H9 (cell line): ENCODE data around the gene AKAP9. TPM values are rescaled to one million over a fixed set of nuclear protein-coding genes. Genes with fewer than 3 reads are reported as not detected.

Source experiments
- DNase-seq: peaks from one replicate; pipeline ENCODE4 v3.0.0-alpha.2; 2017
- H2AFZ ChIP-seq: one replicate; pipeline ENCODE4 v1.6.1; 2013; ENCODE audit warnings: mild to moderate bottlenecking, low read length, control low read depth, moderate library complexity
- H2AK5ac ChIP-seq: 2 replicates; pipeline ENCODE4 v1.6.1; 2013; ENCODE audit warnings: low read length, control low read depth, mixed read lengths; ENCODE audit not compliant: insufficient read length
- H2BK120ac ChIP-seq: one replicate; pipeline ENCODE4 v1.6.1; 2013; ENCODE audit warnings: low read depth, mild to moderate bottlenecking, low read length, control low read depth, inconsistent platforms; ENCODE audit not compliant: poor library complexity, severe bottlenecking
- H2BK12ac ChIP-seq: 2 replicates; pipeline ENCODE4 v1.6.1; 2013; ENCODE audit warnings: low read length, control low read depth, mixed read lengths, low read depth; ENCODE audit not compliant: insufficient read length
- H2BK15ac ChIP-seq: 2 replicates; pipeline ENCODE4 v1.6.1; 2013; ENCODE audit warnings: low read depth, low read length, control low read depth
- H2BK20ac ChIP-seq: one replicate; pipeline ENCODE4 v1.6.1; 2013; ENCODE audit warnings: low read depth, mild to moderate bottlenecking, low read length, control low read depth, inconsistent platforms; ENCODE audit not compliant: poor library complexity, severe bottlenecking
- H2BK5ac ChIP-seq: 2 replicates; pipeline ENCODE4 v1.6.1; 2013; ENCODE audit warnings: low read length, control low read depth, mixed read lengths; ENCODE audit not compliant: insufficient read length
- H3K14ac ChIP-seq: 2 replicates; pipeline ENCODE4 v1.6.1; 2013; ENCODE audit warnings: low read length, control low read depth; ENCODE audit not compliant: insufficient read depth
- H3K18ac ChIP-seq: 2 replicates; pipeline ENCODE4 v1.6.1; 2013; ENCODE audit warnings: low read depth, mild to moderate bottlenecking, mixed read lengths, low read length, control low read depth; ENCODE audit not compliant: insufficient read length
- H3K23ac ChIP-seq: 2 replicates; pipeline ENCODE4 v1.6.1; 2013; ENCODE audit warnings: low read length, control low read depth, mixed read lengths, low read depth; ENCODE audit not compliant: insufficient read length
- H3K23me2 ChIP-seq: 2 replicates; pipeline ENCODE4 v1.6.1; 2013; ENCODE audit warnings: low read depth, mild to moderate bottlenecking, mixed read lengths, low read length, control low read depth; ENCODE audit not compliant: insufficient read length, poor library complexity, severe bottlenecking
- H3K27ac ChIP-seq: 2 replicates; pipeline ENCODE4 v1.5.1; 2013; ENCODE audit warnings: low read length, control low read depth, mixed read lengths, low read depth; ENCODE audit not compliant: insufficient read length
- H3K27me3 ChIP-seq: 2 replicates; pipeline ENCODE4 v1.6.1; 2013; ENCODE audit warnings: low read length, control low read depth, inconsistent platforms; ENCODE audit not compliant: insufficient read depth
- H3K4ac ChIP-seq: 2 replicates; pipeline ENCODE4 v1.6.1; 2013; ENCODE audit warnings: low read depth, mild to moderate bottlenecking, control low read depth, inconsistent platforms, low read length, moderate library complexity
- H3K4me1 ChIP-seq: 2 replicates; pipeline ENCODE4 v1.6.1; 2013; ENCODE audit warnings: low read length, control low read depth, inconsistent platforms; ENCODE audit not compliant: insufficient read depth
- H3K4me2 ChIP-seq: 2 replicates; pipeline ENCODE4 v1.6.1; 2013; ENCODE audit warnings: low read length, control low read depth, mixed read lengths; ENCODE audit not compliant: insufficient read length, insufficient read depth
- H3K56ac ChIP-seq: 2 replicates; pipeline ENCODE4 v1.6.1; 2013; ENCODE audit warnings: low read depth, mild to moderate bottlenecking, mixed read lengths, low read length, control low read depth; ENCODE audit not compliant: insufficient read length
- H3K79me1 ChIP-seq: 2 replicates; pipeline ENCODE4 v1.6.1; 2013; ENCODE audit warnings: low read depth, mild to moderate bottlenecking, moderate library complexity, low read length, control low read depth, inconsistent platforms; ENCODE audit not compliant: insufficient read depth, poor library complexity, severe bottlenecking
- H3K79me2 ChIP-seq: 2 replicates; pipeline ENCODE4 v1.6.1; 2013; ENCODE audit warnings: low read length, control low read depth, inconsistent platforms; ENCODE audit not compliant: insufficient read depth
- H3K9ac ChIP-seq: 2 replicates; pipeline ENCODE4 v1.6.1; 2013; ENCODE audit warnings: low read length, control low read depth, mixed read lengths; ENCODE audit not compliant: insufficient read length; ENCODE audit errors: extremely low read depth
- H3K9me3 ChIP-seq: one replicate; pipeline ENCODE4 v1.6.1; 2013; ENCODE audit warnings: low read depth, low read length, inconsistent platforms; ENCODE audit not compliant: control insufficient read depth
- H3T11ph ChIP-seq: one replicate; pipeline ENCODE4 v1.6.1; 2013; ENCODE audit warnings: mild to moderate bottlenecking, low read length, control low read depth, inconsistent platforms
- H4K20me1 ChIP-seq: one replicate; pipeline ENCODE4 v1.6.1; 2013; ENCODE audit not compliant: control insufficient read depth, insufficient read length, insufficient read depth
- H4K5ac ChIP-seq: 2 replicates; pipeline ENCODE4 v1.6.1; 2013; ENCODE audit warnings: low read depth, mild to moderate bottlenecking, mixed read lengths, low read length, control low read depth; ENCODE audit not compliant: insufficient read length
- H4K8ac ChIP-seq: replicated peaks from 2 replicates; pipeline ENCODE4 v1.6.1; 2013; ENCODE audit warnings: low read length, control low read depth, mixed read lengths, low read depth; ENCODE audit not compliant: insufficient read length
- H4K91ac ChIP-seq: 2 replicates; pipeline ENCODE4 v1.6.1; 2013; ENCODE audit warnings: low read depth, mild to moderate bottlenecking, moderate library complexity, mixed read lengths, low read length, control low read depth; ENCODE audit not compliant: insufficient read length
- H3K27ac Mint-ChIP-seq, 3 experiments: 2 replicates in 2 of 3; 3 replicates in 1 of 3; pipeline ENCODE4 v1.8.0; 2020 to 2021; ENCODE audit warnings: mixed read lengths in 3 of 3, mild to moderate bottlenecking in 1 of 3, moderate library complexity in 1 of 3
- H3K27me3 Mint-ChIP-seq: 2 replicates; pipeline ENCODE4 v1.8.0; 2021; ENCODE audit warnings: low read depth, mild to moderate bottlenecking, moderate library complexity, mixed read lengths
- H3K36me3 Mint-ChIP-seq, 3 experiments: 2 replicates in 2 of 3; 3 replicates in 1 of 3; pipeline ENCODE4 v1.8.0; 2020 to 2021; ENCODE audit warnings: low read depth in 3 of 3, mixed read lengths in 3 of 3; ENCODE audit not compliant: insufficient read depth in 1 of 3
- H3K4me1 Mint-ChIP-seq, 2 experiments: 2 replicates each; pipeline ENCODE4 v1.8.0; 2020; ENCODE audit warnings: mixed read lengths in 2 of 2
- H3K4me3 Mint-ChIP-seq, 2 experiments: 2 replicates in 1 of 2; 3 replicates in 1 of 2; pipeline ENCODE4 v1.8.0; 2020 to 2021; ENCODE audit warnings: mild to moderate bottlenecking in 2 of 2, mixed read lengths in 2 of 2, moderate library complexity in 1 of 2
- H3K9me3 Mint-ChIP-seq, 2 experiments: 2 replicates in 1 of 2; 3 replicates in 1 of 2; pipeline ENCODE4 v1.8.0; 2020; ENCODE audit warnings: mild to moderate bottlenecking in 2 of 2, mixed read lengths in 2 of 2, moderate library complexity in 1 of 2
- CTCF ChIP-seq: fragments of 200-600 bp; sonication (generic); conservative IDR thresholded peaks from 3 replicates; pipeline ENCODE4 v1.8.0; 2021; ENCODE audit warnings: antibody characterized with exemption, mild to moderate bottlenecking
- WGBS: extraction: QIAGEN DNeasy Blood & Tissue Kit; methylation state at CpG from one replicate; pipeline ENCODE4 v1.1.7; 2013; ENCODE audit warnings: missing lambda C conversion rate, low lambda C conversion rate, mixed read lengths; ENCODE audit not compliant: insufficient read length; ENCODE audit errors: extremely low coverage; 5-methylcytosine and 5-hydroxymethylcytosine counted together
- total RNA-seq: library from RNA; stranded (reverse); gene quantifications from 2 replicates; pipeline ENCODE4 v1.2.1, GENCODE V29; 2021

The AKAP9 gene
- total RNA-seq, 1 experiment from 2014 or later = 22.4 TPM

- no peaks in the 10 kb centered on the region for H3K79me2 ChIP-seq
- no peaks in the 10 kb centered on the region for H3K9me3 ChIP-seq
- no peak overlapping the region for H4K8ac ChIP-seq
- H3T11ph ChIP-seq = no peak overlapping the region
- no peak for DNase-seq
- no peaks in the 10 kb centered on the region for H3K27me3 ChIP-seq
- Mint-ChIP-seq H3K27me3 (no peaks in the 10 kb centered on the region), H3K36me3 (peaks cover 4 to 38% (median 26%) of the 10 kb centered on the region in 3 experiments), H3K27ac (no peak overlapping the region), H3K4me3 (no peak overlapping the region), H3K4me1 (no peaks in the 10 kb centered on the region), H3K9me3 (no peaks in the 10 kb centered on the region)
- no peak overlapping the region for H3K27ac ChIP-seq
- no peak overlapping the region for H2BK120ac ChIP-seq
- no peak overlapping the region for H3K56ac ChIP-seq
- H3K23me2 ChIP-seq = no peaks in the 10 kb centered on the region
- H3K9ac ChIP-seq = no peak overlapping the region
- H2BK12ac ChIP-seq = no peak overlapping the region
- no CpG with 5 or more reads among the region's 4 CpGs for WGBS
- no peaks in the 10 kb centered on the region for H4K20me1 ChIP-seq
- no peak overlapping the region for H3K23ac ChIP-seq
- no peak overlapping the region for H2BK5ac ChIP-seq
- no peaks in the 10 kb centered on the region for H3K79me1 ChIP-seq
- H3K14ac ChIP-seq = no peak overlapping the region
- no peaks in the 10 kb centered on the region for H3K4me1 ChIP-seq
- no peak overlapping the region for H3K4me2 ChIP-seq
- no peak overlapping the region for H3K18ac ChIP-seq
- no peak overlapping the region for H2AK5ac ChIP-seq
- no peak overlapping the region for H2BK15ac ChIP-seq
- no peak overlapping the region for H2BK20ac ChIP-seq
- H3K4ac ChIP-seq = no peak overlapping the region
- no peak overlapping the region for H4K5ac ChIP-seq
- no peak overlapping the region for H2AFZ ChIP-seq
- no peak overlapping the region for H4K91ac ChIP-seq
- no peak for TF ChIP-seq CTCF
These were observed 134.9 kb downstream of the AKAP9 start for GRCh38 chr7:92075455-92076158.
